HG03521 (cell line): ENCODE data around the gene LGALS13.

ENCODE experiments used
- ATAC-seq: cut with Tn5 transposase; IDR thresholded peaks from one replicate; pipeline ENCODE4 v1.9.1; 2021; ENCODE audit warnings: mild to moderate bottlenecking, moderate library complexity; ENCODE audit not compliant: unreplicated experiment

Gene LGALS13

GRCh38 chr19:39602224-39602623, at the start of gene LGALS13:
Gene LGALS13 (plus strand): TSS chr19:39602524. CDS start chr19:39602569, 45 bp downstream.
- no peak for ATAC-seq

GRCh38 chr19:39553082-39553652, 49.2 kb upstream of the LGALS13 start:
- no peak for ATAC-seq

DNA sequence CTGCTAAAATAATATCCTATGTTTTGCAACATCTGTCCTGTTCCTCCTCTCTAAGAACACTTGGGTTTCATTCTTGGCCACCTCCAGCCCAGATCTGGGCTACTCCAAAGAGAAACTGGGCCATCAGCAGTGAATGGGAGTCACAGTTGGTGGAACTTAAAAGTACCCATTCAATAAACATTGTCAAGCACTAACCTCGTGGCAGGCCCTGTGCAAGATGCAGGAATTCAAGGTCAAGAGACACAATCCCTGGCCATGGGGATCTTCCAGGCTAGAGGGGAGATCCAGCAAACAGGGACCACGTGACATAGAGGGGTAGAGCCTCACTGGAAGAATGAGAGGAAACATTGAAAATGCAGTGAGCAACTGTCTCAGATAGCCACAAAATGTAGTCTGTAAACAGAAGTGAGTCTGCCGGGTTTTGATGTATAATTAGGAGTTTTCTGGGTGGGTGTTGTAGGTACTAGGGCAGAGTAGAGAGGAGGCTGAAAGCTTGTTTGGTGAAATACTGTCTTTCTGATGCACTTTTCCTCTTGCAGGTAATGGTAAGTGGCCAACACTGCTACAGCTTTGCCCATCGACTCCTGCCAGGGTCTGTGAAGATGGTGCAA, 47.5 kb upstream of the LGALS13 start:
- no peak for ATAC-seq

DNA sequence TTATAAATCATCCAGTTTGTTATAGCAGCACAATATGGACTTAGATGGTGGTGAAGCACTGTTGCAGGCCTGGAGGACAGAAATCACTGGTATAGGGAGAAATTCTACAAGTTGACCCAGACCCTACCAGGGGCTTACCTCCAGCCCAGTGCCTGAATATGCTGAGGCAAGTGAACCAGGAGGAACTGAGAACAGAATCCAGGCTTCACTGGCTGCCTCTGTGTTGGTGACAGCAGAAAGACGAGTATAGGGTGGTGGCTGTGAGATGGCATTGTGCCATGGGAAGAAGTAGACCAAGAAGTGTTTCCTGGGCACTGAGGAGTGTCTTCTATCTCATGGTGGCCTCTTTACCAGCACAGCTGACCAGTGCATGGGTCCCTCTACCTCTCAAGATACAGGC, 46.4 kb upstream of the LGALS13 start:
- ATAC-seq = no peak

DNA sequence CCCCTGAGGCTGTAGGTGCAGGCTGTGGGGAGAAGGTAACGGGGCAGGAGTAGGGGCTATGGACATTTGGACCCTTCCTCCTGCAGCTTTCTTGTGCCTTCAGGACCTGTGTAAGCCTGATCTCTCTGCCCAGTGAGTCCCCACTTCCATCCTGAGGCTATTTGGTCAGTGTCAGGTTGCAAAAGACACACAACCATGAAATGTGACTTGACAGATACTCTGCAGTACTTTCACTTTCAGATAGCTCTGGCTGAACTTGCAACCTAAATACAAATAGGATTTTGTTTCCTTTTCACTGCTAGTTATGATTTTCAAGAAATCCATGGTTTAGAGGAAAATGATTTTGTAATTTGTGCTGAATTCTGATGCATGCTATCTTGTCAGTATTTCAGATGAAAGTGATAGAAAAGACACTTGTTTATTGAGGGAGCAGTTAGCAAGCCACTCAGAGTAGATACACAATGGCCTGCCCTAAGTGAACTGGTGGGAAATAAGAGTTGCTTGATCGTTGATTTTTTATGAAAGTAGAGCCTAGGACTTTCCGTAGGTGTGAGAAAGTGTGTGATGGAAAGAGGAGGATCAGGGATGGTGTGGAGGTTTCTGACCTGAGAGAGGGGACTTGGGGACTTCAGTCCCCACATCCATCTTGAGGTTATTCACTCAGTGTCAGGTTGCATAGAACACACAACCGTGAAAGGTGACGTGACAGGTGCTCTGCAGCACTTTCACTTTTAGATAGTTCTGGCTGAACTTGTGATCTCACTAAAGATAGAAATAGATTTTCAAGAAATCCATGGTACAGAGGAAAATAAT, 44.3 kb upstream of the LGALS13 start:
- ATAC-seq = no peak

DNA sequence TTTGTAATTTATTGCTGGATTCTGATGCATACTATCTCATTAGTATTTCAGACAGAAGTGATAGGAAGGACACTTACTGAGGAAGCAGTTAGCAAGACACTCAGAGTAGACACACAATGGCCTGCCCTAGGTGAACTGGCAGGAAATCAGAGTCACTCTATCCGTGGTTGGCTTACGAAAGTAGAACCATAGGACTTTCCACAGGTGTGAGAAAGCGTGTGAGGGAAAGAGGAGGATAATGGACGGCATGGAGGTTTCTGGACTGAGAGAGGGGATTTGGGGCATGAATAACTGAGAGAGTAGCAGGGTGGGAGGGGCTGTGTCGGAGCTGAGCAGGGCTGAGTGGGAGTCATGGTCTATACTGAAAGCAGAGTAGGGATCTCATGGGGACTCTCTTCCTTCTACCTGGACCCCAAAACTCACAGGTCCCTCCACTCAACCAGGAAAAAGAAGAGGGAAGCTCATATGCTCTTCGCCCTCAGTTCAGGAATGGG, 43.7 kb upstream of the LGALS13 start:
- no peak for ATAC-seq

DNA sequence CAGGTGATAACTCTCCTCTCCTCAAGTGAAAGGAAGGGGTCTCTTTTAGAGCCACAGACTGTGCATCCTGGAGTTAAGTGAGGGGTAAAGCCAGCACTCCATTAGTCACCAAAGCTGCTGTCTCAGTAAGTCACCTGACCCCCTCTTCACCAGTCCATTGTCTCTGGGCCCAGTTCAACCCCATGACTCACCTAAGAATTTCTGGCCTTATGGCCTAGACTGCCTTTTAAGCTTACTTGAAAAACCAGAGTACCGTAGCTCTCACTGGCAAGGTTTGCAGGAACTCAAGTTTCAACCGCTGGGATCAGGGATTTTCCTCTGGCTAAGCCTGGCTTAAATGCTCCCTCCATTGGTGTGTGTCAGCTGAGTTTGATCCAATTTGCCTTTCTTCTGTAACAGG, 38.9 kb upstream of the LGALS13 start:
- ATAC-seq = no peak

DNA sequence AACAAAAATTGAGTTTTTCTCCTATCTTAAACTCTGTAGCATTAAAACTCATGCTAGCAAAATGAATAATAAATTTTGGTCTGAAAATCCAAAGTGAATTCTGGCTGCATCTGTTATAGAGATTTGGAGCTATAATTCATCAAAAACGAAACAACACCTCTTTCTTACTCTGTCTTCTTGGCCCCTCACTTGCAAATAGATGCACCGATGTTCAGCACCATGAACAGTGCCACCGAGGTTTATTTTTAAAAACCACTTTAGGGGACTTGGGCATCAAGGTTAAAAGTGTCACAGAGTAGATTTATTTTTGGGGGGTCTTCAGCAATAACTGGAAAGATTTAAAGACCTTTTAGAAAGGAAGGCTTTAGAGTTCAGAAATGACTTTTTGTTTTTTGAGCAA, 36.3 kb upstream of the LGALS13 start:
- ATAC-seq = no peak

GRCh38 chr19:39568604-39569003, 33.7 kb upstream of the LGALS13 start:
- no peak for ATAC-seq

DNA sequence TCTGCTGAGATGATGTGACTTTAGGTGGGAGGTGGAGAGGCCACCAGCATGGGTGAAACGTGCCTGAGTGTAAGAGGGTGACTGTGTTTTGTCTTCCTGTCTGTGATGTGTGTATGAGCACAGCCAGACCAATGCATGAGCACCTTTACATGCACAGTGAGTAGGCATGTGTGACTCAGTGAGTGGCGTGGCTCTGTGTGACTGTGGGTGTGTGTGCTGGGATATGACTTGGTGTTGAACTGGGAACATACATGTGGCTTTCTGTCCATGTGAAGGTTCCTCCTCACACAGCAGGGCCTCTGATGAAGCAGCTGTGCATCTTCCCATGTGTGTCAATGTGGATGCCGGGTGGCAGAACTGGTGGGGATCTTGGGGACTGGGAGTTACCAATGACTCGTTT, 19.9 kb upstream of the LGALS13 start:
- no peak for ATAC-seq

- no peak for ATAC-seq
Observed at GRCh38 chr19:39582891-39583625, 19.3 kb upstream of the LGALS13 start.

DNA sequence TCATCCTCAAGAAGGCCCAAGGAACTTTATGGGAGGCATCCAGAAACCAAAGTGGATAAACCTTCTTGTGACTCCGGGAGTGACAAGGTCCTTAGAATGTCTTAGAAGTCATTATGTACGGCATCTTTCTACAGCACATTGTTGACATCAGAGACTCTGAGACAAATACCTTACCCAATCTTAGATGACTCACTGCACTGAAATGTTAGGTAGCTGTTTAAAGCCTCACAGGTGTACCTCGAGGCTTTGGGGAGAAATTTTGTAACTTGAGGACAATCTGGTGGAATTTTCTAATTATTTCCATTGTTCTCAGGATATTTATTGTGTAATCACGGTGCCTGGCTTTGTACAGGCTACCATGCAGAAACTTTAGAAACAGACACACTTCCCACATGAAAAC, 14.8 kb upstream of the LGALS13 start:
- ATAC-seq = no peak

DNA sequence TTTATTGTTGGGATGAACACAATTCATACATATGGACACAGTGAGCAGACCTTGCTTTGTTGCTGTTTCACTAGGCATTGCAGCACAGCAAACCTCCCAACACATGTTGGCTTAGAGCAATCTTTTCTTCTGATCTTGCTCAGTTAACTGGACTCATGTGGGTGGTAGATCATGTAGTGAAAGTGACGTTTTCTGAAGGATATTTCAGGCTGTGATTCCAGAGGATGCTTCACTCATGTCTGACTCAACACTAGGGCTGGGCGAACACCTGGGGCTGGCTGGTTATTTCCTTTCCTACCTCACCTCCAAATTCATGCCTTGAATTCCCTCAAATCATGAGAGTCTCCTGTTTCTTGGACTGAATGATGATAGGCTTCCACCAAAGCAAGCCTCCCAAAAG, 14.3 kb upstream of the LGALS13 start:
- no peak for ATAC-seq

DNA sequence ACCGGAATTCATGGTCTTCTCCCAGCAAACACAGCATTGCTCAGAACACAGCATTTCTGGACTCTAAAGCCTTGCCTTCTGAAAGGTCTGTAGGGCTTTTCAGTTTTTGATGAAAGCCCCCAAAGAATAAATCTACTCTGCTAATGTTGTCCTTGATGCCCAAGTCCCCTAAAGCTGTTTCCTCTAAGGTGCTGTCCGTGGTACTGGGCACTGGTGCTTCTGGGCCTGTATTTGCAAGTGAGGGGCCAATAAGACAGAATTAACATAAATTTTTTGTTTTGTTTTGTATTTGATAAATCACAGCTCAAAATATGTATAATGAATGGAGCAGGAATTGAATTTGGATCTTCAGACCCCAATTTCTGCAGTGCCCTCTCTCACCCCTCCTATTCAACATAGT, 12.1 kb upstream of the LGALS13 start:
- ATAC-seq = no peak

DNA sequence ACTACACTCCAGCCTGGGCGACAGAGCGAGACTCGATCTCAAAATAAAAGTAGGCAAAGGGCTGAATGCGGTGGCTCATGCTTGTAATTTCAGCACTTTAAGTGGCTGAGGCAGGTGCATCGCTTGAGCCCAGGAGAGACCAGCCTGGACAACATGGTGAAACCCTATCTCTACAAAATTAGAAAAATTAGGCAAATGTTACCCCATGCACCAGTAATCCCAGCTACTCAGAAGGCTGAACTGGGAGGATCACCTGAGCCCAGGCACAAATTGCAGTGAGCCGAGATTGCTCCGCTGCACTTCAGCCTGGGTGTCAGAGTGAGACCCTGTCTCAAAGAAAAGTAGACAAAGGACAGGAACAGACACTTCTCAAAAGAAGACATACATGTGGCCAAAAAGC, 9.9 kb upstream of the LGALS13 start:
- no peak for ATAC-seq

DNA sequence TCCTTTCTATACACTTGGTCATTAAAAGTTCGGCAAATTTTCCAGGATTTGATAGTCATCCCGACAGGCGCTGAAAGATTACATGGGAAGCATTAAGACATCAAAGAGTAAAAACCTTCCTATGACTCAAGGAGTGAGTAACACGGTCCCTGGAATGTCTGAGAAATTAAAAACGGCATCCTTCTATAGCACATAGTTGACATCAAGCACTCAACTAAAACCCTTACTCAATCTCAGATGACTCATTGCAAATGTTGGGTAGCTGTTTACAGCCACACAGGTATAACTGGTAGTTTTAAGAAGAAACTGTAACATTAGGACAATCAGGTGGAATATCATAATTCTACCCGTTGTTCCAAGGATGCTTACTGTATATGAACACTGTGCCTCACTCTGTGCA, 6.4 kb upstream of the LGALS13 start:
- ATAC-seq = no peak

- ATAC-seq = no peak
Observed at GRCh38 chr19:39596911-39597310, 5.4 kb upstream of the LGALS13 start.

DNA sequence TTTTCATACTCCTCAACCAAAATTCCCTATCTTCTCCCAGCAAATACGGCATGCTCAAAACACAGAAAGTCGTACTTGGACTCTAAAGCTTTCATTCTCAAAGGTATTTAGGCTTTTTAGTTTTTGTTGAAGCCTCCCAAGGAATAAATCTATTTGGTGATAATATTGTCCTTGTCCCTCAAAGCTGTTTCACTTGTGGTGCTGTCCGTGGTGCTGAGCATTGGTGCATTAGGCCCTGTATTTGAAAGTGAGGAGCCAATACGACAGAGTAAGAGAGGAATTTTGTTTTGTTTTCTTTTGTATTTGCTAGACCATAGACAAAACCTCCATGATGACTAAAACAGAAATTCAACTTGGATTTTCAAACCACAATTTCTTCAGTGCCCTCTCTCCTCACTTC, 3.2 kb upstream of the LGALS13 start:
- no peak for ATAC-seq

DNA sequence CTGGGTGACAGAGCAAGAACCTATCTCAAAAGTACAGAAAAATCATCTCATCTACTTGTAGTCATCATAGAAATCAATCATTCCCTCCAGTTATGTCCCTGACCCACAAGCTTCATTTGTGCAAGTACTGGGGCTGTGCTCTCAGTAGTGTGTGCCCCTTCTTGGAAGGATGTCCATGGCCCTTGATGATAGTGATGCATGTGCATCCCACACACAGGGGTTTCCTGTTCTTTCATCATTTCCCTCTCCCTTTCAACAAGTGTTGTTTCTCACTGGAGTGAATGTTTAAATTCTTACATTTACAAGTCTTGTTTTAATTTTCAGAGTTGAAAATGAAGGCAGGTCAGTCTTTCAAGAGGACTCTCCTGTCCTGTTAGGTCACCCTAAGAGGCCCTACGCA, 1.5 kb downstream of the LGALS13 start:
- ATAC-seq = no peak

- ATAC-seq = no peak
Observed at GRCh38 chr19:39607021-39607420, 4.7 kb downstream of the LGALS13 start.

- ATAC-seq = no peak
Observed at GRCh38 chr19:39607561-39607960, 5.2 kb downstream of the LGALS13 start.
